Astrocyte of the cerebellum (primary cell): ENCODE data around the gene AIDA.
"Not testable (repeated sequence)": the region's sequence is repeated elsewhere in the genome, so short reads cannot be mapped to it uniquely, and the experiment has no call there.

Source experiments
- DNase-seq: peaks from one replicate; pipeline ENCODE4 v3.0.0-alpha.2; 2011; ENCODE audit warnings: low read depth
- H3K4me3 ChIP-seq: 2 replicates; pipeline ENCODE4 v1.5.1; 2011; ENCODE audit warnings: mild to moderate bottlenecking, low read depth, low read length, moderate library complexity
- CTCF ChIP-seq: IDR thresholded peaks from 2 replicates; pipeline ENCODE4 v1.5.1; 2012; ENCODE audit warnings: low read length, low read depth, moderate library complexity, mild to moderate bottlenecking; ENCODE audit errors: missing control alignments
- in situ Hi-C: cut with HindIII; loops from 2 replicates; pipeline ENCODE4 v1.10.0; 2017; ENCODE audit warnings: low sequenced_read_pairs

The AIDA gene

GRCh38 chr1:222751255-222751654 is 39.0 kb upstream of the AIDA start:
- in situ Hi-C loops: no loop called here
- TF ChIP-seq CTCF: no peak
- H3K4me3 ChIP-seq: no peak overlapping the region

GRCh38 chr1:222750651-222751050 is 38.4 kb upstream of the AIDA start:
- DNase-seq: no peak
- TF ChIP-seq CTCF: no peak
- no peak overlapping the region for H3K4me3 ChIP-seq
- in situ Hi-C loops: no loop called here

More at GRCh38 chr1:222751255-222751654, 39.0 kb upstream of the AIDA start:
- no peak for DNase-seq

- H3K4me3 ChIP-seq: no peak overlapping the region
- TF ChIP-seq CTCF: no peak
- in situ Hi-C loops: loop anchor here (5.0 kb wide), 1 partner anchor 68 kb away; no protein-coding TSS in a partner anchor
- no peak for DNase-seq
Measured at GRCh38 chr1:222749927-222750326, 37.6 kb upstream of the AIDA start.

GRCh38 chr1:222741630-222742457 is 29.6 kb upstream of the AIDA start:
- in situ Hi-C loops, DNase-seq, H3K4me3 ChIP-seq: not testable (repeated sequence)

GRCh38 chr1:222739929-222740328 is 27.6 kb upstream of the AIDA start:
- no peak overlapping the region for H3K4me3 ChIP-seq
- in situ Hi-C loops: loop anchor here (5.0 kb wide), 1 partner anchor 37 kb away; no protein-coding TSS in a partner anchor
- no peak for DNase-seq
- no peak for TF ChIP-seq CTCF

GRCh38 chr1:222739465-222739864 is 27.2 kb upstream of the AIDA start:
- no peak for TF ChIP-seq CTCF
- no peak for DNase-seq
- no peak overlapping the region for H3K4me3 ChIP-seq
- in situ Hi-C loops: loop anchor here (5.0 kb wide), 1 partner anchor 38 kb away; no protein-coding TSS in a partner anchor

- DNase-seq: no peak
- TF ChIP-seq CTCF: no peak
- H3K4me3 ChIP-seq: no peak within 1 kb of the TSS
- in situ Hi-C loops: loop anchor here (5.0 kb wide), 1 partner anchor 40 kb away; no protein-coding TSS in a partner anchor
Measured at GRCh38 chr1:222736972-222737371, 24.7 kb upstream of the AIDA start, which contains the start of gene FAM177B. Gene FAM177B (plus strand): TSS chr1:222737202. CDS start chr1:222746546, 9,344 bp downstream.
